ENCODE results near the gene ARL6IP1.

- TF ChIP-seq CTCF (IDR thresholded peaks at IDR 0.05) = no peak
- no peak for TF ChIP-seq POLR2A (IDR thresholded peaks at IDR 0.05)
Observed at GRCh38 chr16:18802767-18803343, 1.5 kb upstream of the ARL6IP1 start.

Measured in right lobe of liver (tissue), 4 donors.